GM12891 (cell line): Measurements from ENCODE around the gene ZP3.
"Not testable (repeated sequence)": the region's sequence is repeated elsewhere in the genome, so short reads cannot be mapped to it uniquely, and the experiment has no call there.

Experiments used
- POLR2A ChIP-seq: IDR thresholded peaks from 2 replicates; pipeline ENCODE4 v1.6.1; 2011; ENCODE audit warnings: low read depth, low read length, control low read depth
- POLR2AphosphoS5 ChIP-seq: IDR thresholded peaks from 2 replicates; pipeline ENCODE4 v1.6.1; 2011; ENCODE audit warnings: low read depth, low read length, control low read depth
- TAF1 ChIP-seq: IDR thresholded peaks from 2 replicates; pipeline ENCODE4 v1.6.1; 2011; ENCODE audit warnings: low read depth, low read length, control low read depth

- TF ChIP-seq POLR2A, TAF1, POLR2AphosphoS5: not testable (repeated sequence)
These were observed 52.2 kb downstream of the ZP3 start for GRCh38 chr7:76476742-76477474.
